ENCODE measurements around the gene GFOD1. TPM values are rescaled to one million over a fixed set of nuclear protein-coding genes. Genes with fewer than 3 reads are reported as not detected.

Gene GFOD1
- polyA plus RNA-seq, 3 donors: 1.5 to 1.9 (median 1.5) TPM

DNA sequence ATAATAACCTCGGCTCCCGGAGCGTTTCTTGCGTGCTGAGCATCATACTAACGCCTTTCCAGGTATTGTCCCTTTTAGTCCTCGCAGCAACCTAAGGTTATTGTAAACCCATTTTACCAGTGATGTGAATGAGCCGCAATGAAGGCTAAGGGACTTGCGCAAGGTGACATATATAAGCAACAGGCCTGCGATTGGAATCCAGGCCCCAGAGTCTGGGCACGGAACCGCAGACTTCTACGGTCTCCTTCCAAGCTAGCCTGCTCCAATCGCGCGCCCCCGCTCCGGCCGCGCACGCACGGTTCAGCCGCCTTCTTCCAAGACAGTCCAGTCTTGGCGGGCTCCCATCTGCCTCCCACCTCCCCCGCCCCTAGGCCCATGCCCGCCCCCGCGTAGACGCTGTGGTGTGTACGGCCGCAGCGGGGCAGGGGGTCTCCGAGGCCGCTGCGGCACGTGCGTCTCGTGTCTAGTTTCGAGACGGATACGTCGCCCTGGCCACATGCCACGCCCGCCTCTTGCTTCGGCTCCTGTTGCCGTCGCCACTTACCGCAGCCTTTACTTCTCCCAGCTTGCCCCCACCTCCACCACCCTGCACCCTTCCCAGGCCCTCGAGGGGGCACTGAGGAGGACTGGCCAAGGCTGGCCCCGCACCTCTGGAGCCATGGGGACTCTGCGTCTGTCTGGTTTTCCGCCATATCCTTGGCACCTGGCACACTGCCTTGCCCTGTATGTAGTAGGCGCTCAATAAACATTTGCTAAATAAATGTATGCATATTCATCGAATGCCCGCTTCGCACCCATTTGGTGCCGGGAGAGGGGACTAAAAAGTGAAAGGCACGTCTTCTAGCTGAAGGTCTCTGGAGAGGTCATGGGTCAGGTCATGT is 855 bp upstream of the GFOD1 start:
- no peak for DNase-seq (ENCODE audit: low read depth in 3 of 3, low spot score in 2 of 3)

DNA sequence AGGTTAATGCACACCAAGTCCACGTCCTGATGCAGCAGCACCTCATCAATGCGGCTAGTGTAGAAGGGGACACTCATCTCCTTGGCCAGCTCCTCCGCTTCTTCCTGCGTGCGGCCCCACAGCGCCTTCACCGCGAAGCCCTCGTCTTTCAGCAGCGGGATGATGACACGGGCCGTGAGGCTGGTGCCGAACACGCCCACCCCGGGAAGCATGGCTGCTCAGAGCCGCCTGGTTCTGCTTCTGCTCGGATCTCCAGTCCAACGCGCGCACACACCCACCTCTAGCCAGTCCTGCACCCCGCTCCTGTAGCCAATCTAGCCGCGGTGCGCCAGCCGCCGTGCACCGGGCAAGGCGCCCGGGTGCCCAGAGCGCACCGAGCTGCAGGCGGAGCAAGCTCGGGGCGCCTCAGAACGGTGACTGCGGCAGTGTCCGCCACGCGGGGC is 700 bp downstream of the GFOD1 start:
- no peak for DNase-seq (ENCODE audit: low read depth in 3 of 3, low spot score in 2 of 3)

DNA sequence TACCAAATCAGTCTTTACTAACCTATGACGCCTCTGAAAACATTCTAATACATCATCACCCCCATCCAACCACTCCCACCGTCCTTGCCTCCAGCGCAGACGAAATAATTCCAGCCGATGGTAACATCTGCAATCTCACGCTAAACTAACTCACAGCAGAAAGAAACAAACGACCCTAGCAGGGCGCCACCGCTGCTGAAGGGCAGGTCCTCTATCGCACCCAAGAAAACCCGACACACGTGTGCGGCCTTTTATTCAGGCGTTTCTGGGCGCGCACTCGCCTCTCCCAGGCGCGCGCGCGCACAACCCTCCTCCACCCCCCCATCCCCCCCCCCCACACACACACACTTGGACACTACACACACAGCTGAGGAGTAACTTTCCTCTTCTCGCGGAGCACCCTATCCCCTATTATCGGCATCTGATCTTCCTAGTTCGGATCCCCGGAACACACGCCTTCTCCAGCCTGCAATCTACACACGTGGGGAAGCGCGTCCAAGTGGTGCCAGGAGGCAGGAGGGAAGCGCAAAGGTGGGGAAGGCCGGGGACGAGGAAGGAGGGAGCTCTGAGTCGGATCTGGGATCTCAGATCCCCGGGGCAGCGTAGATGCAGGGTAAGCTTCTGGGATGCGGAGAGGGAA is 1.4 kb downstream of the GFOD1 start:
- no peak for DNase-seq (ENCODE audit: low read depth in 3 of 3, low spot score in 2 of 3)

DNA sequence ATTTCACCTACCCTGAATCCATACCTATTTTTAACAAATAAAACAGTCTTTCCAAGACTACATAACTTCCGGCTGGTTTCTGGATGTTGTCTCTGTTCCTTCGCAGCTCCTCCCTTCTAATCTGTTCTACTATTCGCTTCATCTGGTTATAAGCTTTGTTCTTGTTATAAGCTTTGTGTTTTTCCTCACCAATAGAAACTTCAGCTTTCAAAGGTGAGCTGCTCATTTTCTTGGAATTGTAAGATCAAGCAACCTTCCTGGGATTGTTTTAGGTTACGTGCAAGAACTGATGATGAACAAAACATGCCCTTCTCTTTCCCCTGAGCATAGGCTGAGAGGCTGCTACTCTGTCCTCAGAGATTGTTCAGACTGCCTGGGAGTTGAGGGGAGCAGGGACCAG is 2.1 kb downstream of the GFOD1 start:
- DNase-seq (ENCODE audit: low read depth in 3 of 3, low spot score in 2 of 3): no peak

DNA sequence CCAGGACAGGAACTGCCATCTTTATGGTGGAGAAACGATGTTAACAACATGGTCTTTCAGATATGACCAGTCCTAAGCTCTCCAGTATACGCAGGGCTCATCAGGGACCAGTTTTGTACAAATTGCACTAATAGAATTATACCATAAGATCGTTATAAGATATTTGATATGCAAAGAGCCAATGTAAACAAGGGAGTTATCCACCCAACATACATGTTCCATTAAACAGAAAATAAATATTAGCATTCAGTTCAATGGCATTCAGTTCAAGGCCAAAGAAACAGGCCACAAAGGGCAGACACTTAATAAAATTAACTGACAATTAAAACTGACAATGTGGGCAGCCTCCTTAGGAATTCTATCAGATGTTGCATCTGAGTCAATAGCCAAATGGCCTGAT is 2.6 kb downstream of the GFOD1 start:
- DNase-seq (ENCODE audit: low read depth in 3 of 3, low spot score in 2 of 3): no peak

DNA sequence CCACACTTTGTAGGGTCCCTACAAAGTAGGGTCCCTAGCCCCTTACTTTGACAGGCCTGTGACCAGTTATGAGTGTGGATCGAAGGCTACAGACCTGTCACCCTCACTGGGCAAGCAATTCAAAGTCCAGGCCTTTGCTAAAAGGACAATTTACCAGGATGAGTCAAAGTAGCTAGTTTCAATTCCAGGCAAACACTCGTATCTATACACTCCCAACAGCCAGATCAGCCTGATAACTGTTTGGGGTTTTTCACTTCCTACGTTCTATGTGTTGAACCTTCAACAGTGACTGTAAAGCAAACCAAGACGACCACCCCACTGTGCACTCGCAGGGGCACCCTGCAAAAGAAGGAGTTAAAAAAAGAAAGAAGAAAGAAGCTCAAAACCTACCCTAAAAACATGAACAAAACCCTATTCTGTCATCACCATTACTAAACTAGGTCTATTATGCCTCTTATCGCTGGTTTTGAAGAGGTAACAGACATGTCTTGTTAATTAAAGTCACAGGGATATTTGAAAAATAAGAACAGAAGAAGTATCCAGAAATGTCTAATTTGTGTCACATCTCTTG is 3.2 kb downstream of the GFOD1 start:
- DNase-seq (ENCODE audit: low read depth in 3 of 3, low spot score in 2 of 3): no peak

DNA sequence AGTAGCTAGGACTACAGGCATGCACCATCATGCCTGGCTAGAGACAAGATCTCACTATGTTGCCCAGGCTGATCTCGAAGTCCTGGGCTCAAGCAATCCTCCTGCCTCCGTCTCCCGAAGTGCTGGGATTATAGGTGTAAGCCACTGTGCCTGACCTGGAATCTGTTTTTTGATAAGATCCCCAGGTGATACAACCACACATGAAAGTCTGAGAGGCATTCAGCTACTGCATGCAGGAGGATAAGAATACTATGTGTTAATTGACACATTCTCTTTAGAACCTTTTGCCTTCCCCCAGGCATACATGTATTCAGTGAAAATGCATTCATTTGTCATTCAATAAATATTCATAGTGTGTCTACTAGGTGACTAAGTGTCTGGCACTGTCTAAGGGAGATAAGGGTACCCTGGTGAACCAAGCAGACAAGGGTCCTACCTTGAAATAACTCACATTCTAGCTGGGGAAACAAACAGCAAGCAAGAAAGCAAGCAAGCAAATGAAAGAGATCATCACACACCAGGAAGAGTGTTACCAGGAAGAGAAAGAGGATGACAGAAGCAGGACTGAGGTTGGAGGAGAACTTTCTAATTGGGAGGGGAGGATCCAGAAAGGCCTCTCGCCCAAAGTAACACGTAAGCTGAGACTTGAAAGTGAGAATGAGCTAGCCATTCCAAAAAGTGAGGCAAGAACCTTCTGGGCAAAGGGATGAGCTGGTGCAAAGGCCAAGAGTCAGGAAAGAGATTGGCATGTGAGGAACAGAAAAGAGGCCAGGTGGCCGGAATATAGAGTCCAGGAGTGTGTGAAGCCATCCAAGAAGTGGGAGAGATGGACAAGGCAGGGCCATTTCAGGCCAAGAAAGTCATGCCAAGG is 6.5 kb downstream of the GFOD1 start:
- DNase-seq (ENCODE audit: low read depth in 3 of 3, low spot score in 2 of 3): no peak

DNA sequence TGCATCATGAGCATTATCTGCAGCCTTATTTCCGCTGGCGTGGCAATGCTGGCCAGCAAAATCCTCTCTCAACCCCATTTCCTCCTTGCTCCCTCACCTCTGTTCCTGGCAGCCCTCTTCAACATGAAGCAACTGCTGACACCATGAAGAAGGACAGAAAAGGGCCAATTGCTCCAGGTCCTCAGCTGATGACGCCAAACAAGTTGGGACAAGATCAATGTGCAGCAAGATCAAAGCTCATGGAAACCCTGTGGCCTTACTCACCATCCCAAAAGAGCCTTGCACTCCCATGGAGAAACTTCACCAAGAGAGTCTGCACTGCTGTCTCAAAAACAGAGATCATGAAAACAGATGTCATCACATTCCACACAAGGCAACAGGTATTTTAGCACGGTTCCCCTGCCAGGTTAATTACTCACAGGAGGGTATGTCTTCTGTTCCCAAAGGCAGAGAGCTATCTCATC is 7.4 kb downstream of the GFOD1 start:
- DNase-seq (ENCODE audit: low read depth in 3 of 3, low spot score in 2 of 3): no peak

DNA sequence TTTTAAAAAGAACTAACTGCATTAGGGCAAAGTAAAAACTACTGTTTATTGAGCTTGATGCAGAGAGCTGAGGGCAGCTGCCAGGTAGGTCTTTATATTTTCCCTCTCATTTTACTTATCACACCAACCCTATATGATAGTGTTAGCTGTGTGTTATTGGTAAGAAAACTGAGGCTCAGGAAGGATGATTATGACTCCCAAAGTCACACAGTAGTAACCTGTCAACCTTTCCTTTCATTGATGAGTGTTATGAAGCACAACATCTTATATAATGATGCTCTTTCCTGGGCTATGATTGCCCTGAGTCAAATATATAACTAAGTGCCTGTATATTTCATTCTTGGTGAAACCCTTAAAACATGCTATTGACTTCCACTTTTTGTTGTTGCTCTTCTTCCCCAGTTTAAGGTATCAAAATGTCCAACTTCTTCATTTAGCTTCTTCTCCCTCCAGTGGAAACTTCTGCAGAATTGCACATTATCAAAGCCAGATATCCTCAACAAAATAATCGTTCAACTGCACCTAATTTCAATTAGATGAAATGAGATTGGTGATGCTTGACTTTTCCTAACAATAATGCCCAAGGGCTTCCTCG is 8.1 kb downstream of the GFOD1 start:
- no peak for DNase-seq (ENCODE audit: low read depth in 3 of 3, low spot score in 2 of 3)

DNA sequence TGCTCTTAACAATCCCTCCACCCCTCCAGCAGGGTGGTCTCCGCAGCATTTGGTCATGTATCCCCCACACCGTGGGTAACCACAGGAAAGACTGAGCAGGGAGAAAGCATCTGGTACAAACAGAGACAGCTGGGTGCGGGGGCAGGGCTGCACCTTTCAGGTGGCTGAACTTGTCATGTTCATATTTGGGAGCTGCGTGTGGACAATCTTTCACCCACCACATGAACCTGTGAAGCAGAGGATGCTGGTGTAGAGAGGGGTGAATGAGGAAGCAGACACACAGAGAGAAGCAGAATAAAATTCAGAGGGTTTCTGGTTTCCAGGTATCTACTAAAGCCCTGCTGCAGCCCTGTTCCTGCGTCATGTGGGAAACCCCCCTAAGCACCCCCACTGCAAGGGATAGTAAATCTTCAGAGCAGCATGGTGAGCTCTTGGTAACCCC is 8.9 kb downstream of the GFOD1 start:
- DNase-seq (ENCODE audit: low read depth in 3 of 3, low spot score in 2 of 3): no peak

DNA sequence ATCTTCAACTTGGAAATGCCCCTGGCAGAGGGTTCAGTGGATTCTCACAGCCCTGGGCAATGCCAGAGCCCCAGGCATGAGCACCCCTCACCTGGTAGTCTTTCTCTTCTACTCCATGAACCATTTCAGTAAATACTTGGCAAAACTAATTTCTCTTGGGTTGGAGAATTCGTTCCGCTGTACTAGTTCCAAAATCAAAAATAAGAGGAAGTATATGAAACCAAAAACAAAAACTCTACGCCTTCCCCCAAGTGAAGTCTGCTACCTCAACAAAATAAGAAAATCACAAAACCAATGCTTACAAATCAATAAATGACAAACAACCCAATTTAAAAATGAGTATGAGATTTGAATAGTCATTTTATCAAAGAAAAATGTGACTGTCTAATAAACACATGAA is 12.6 kb downstream of the GFOD1 start:
- no peak for DNase-seq (ENCODE audit: low read depth in 3 of 3, low spot score in 2 of 3)

DNA sequence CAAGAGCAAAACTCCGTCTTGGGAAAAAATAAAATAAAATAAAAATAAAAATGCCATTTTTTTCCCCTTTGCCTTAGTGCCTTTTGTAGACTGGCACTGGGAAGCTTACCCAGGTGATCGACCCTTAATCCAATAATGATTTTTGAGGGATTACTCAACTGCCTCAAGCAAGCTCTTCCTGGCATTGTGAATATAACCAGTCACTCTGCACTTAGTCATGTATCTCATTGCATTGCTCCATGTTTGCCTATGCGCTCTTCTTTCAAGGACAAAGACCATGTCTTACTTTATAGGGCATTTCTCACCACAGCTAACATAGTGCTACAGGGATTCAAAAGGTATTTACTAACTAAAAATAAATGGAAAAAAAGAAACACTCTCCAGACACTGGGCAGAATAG is 13.0 kb downstream of the GFOD1 start:
- no peak for DNase-seq (ENCODE audit: low read depth in 3 of 3, low spot score in 2 of 3)

DNA sequence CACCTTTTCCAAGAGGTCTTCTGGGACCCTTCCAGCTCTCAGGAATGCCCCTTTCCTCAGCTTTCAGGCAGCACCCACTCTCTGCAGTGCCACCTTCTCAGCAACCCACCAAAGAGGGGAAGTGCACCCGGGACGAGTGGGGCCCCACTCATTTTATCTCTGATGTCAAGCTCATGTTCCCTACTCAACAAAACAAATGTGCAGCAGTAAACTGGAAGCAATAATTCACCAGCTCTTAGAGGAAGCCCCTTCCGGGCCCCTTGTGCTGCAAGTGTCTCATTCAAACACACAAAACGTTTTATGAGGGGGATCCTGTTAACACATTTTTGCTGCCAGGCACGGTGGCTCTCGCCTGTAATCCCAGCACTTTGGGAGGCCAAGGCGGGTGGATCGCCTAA is 13.6 kb downstream of the GFOD1 start:
- no peak for DNase-seq (ENCODE audit: low read depth in 3 of 3, low spot score in 2 of 3)

DNA sequence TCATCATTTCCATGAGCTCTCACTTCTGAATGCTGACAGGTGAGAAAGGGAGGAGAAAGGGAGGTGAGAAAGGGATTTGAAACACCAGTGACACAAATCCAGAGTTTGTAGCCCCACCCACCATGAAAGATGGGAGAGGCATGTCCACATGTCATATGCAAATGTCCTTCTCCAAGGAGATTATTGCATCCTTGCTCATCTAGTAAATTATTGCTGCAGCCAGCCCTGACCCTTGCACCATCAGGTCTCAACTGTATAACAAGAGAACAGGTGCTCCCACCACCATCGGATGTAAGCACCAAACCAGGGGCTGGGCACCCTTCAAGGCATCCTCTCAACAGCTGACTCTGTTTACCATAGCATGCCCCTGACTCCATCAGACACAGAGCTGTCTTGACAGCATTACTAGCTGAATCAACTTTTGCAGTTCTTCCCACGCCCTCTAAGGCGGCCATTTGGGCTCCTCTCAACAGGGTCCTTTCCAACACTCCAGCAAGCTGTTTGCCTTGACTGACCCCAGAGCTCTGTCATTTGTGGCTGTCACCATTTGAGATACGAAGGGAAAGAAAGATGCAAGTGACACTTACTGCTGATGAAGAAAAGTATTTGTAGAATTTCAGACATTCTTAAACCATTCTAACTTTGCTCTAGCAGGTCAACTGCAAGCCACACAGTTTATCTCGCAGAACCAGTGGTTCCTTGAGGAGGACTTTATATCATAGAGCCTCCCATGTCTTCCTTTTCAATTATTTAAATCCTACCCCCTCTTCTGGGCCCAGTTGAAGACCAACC is 14.2 kb downstream of the GFOD1 start:
- DNase-seq (ENCODE audit: low read depth in 3 of 3, low spot score in 2 of 3): no peak

DNA sequence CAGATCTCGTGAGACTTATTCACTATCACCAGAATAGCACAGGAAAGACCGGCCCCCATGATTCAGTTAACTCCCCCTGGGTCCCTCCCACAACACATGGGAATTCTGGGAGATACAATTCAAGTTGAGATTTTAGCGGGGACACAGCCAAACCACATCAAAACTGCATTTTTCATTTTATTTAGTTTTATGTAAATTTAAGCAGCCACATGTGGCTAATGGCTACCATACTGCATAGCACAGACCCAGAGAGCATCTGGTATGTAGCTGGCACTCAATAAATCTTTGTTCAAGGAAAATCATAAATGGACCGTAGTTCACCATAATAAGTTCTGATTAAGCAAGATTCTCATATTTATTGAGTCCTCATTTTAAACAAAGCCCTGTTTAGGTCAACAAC is 15.3 kb downstream of the GFOD1 start:
- DNase-seq (ENCODE audit: low read depth in 3 of 3, low spot score in 2 of 3): no peak

DNA sequence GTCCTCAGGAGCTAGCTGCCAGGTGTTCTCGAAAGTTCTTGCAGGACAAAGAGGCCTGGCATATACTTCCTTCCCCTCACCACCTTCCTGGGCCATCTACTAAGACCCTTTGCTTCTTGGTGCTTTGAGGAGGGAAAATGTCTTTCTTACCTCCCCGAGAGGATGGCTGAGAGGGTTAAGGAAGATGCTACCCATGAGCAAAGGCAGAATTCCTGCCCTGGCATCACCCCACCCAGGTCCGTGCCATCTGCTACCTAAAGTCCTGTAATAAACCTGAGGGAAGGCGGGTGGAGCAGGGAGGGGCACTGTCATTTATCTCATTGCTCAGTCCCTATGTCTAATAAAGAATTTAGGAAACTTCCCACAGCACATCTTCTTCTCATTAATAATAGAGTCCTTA is 16.2 kb downstream of the GFOD1 start:
- no peak for DNase-seq (ENCODE audit: low read depth in 3 of 3, low spot score in 2 of 3)

DNA sequence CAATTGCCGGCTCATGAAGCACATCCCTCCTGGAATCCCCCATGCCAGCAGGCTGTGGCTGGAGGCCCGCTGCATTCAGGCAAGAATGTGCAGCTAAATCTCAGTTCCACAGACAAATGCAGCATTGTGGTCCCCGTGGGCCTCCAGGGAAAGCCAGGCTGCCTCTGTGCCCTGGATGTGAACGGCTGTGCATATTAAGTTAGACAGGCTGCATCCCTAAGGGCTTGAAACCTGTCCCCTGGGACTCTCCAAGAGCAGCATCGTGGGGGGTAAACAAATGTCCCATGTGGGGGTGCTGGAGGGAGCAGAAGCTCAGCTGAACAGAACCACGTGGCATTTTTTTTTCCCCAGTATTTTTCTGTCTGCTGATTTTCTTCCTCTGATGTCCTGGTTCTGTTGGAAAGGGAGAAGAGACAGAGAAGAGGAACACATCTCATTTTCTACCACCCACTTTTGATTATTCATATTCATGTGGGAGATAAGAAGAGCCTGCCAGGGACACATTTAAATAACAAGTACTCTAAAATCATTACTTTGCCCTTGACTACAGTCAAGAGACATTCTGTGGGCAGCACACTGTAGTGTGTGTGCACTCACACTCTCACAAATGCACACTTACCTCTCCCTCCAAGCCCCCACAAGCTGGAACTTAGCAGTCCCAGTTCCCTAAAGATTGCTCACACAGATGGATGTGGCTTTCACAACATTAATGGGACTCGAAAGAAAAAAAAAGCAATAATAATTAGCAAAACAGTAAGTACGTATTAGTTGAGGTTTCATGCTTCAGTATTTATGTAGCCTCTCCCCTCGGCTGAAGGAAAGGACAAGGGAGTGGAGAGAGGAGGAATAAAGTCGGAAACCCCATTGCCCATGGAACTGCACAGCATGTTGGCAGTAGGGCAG is 16.9 kb downstream of the GFOD1 start:
- no peak for DNase-seq (ENCODE audit: low read depth in 3 of 3, low spot score in 2 of 3)

DNA sequence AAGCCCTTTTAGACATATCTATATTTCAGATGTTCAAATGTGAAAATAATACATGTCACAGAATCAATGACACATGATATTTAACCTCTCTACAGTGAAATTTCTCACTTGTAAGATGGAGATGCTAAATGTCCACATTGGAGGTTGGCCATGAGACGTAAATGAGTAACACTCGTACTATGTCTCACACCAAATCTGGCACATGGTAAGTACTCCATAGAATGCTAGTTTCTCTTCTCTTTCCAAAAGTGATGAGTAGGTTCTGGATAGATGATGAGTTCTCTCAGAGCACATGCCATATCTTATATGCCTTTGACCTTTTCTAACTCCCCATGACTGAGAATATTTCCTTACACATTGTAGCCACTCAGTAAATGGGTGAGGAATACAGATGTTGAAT is 17.7 kb downstream of the GFOD1 start:
- DNase-seq (ENCODE audit: low read depth in 3 of 3, low spot score in 2 of 3): no peak

DNA sequence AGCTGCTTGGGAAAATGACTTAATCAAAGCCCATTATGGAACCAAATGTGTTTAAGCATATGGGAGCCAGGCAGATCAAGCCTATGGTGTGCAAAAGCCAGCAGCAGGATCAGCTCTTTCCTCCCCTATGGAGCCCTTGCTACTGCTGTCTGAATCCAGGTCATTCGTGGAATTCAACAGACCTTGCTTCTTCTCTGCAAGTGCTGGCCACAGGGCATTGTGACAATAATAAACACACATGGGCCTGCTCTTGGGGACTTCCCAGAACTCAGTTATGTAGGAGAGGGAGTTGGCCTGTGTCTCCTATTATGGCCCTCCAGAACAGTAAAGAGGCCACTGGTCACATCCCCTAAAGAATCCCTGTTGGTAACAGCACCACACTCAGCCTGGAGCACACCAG is 18.6 kb downstream of the GFOD1 start:
- no peak for DNase-seq (ENCODE audit: low read depth in 3 of 3, low spot score in 2 of 3)
